Nephron progenitor cell (in vitro differentiated cells): Measurements from ENCODE around the gene ANO1.

Source experiments
- DNase-seq: peaks from one replicate; pipeline ENCODE4 v3.0.0; 2021
- H3K27ac Mint-ChIP-seq: 2 replicates; pipeline ENCODE4 v1.8.0; 2021; ENCODE audit warnings: mild to moderate bottlenecking, moderate library complexity, mixed read lengths
- H3K27me3 Mint-ChIP-seq: 2 replicates; pipeline ENCODE4 v1.8.0; 2021; ENCODE audit warnings: mild to moderate bottlenecking, low read depth, mixed read lengths; ENCODE audit not compliant: poor library complexity
- H3K36me3 Mint-ChIP-seq: 2 replicates; pipeline ENCODE4 v1.8.0; 2021; ENCODE audit warnings: low read depth, mixed read lengths
- H3K4me1 Mint-ChIP-seq: 2 replicates; pipeline ENCODE4 v1.8.0; 2021; ENCODE audit warnings: mixed read lengths
- H3K4me3 Mint-ChIP-seq: 2 replicates; pipeline ENCODE4 v1.8.0; 2021; ENCODE audit warnings: mild to moderate bottlenecking, moderate library complexity, mixed read lengths
- H3K9me3 Mint-ChIP-seq: 2 replicates; pipeline ENCODE4 v1.8.0; 2021; ENCODE audit warnings: mild to moderate bottlenecking, moderate library complexity, mixed read lengths
- TF ChIP-seq, protein P1 (sequence below): fragments of 200-600 bp; sonication (generic); IDR thresholded peaks from 2 replicates; pipeline ENCODE4 v1.5.0; 2021; ENCODE audit warnings: antibody characterized with exemption

ANO1 gene

DNA sequence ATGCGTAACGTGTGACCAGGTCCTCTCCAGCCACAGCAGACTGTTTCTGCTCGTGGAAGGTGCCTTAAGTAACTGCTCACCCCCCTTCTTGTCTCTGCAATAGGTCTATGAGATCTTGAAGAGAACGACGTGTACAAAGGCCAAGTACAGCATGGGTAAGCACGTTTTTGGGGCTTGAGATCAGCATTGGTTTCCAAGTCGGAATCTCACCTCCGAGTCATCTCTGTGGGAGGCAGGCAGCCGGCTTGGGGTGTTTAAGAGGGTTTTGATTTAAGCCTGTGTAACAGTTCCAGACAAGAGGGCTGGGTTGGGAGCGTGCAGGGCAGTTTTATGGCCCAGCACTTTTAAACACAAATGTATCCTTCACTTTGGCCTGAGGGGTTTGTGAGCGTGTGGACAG, 30.1 kb downstream of the ANO1 start:
- H3K36me3 Mint-ChIP-seq = no peaks in the 10 kb centered on the region
- peak overlapping the region; percentile 36 for H3K27ac Mint-ChIP-seq
- DNase-seq = no peak
- H3K4me1 Mint-ChIP-seq = peaks cover 86% of the 10 kb centered on the region
- no peaks in the 10 kb centered on the region for H3K9me3 Mint-ChIP-seq
- peak overlapping the region; percentile 34 for H3K4me3 Mint-ChIP-seq
- TF ChIP-seq, protein P1, sequence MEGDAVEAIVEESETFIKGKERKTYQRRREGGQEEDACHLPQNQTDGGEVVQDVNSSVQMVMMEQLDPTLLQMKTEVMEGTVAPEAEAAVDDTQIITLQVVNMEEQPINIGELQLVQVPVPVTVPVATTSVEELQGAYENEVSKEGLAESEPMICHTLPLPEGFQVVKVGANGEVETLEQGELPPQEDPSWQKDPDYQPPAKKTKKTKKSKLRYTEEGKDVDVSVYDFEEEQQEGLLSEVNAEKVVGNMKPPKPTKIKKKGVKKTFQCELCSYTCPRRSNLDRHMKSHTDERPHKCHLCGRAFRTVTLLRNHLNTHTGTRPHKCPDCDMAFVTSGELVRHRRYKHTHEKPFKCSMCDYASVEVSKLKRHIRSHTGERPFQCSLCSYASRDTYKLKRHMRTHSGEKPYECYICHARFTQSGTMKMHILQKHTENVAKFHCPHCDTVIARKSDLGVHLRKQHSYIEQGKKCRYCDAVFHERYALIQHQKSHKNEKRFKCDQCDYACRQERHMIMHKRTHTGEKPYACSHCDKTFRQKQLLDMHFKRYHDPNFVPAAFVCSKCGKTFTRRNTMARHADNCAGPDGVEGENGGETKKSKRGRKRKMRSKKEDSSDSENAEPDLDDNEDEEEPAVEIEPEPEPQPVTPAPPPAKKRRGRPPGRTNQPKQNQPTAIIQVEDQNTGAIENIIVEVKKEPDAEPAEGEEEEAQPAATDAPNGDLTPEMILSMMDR = no peak
- peaks cover 12% of the 10 kb centered on the region for H3K27me3 Mint-ChIP-seq

DNA sequence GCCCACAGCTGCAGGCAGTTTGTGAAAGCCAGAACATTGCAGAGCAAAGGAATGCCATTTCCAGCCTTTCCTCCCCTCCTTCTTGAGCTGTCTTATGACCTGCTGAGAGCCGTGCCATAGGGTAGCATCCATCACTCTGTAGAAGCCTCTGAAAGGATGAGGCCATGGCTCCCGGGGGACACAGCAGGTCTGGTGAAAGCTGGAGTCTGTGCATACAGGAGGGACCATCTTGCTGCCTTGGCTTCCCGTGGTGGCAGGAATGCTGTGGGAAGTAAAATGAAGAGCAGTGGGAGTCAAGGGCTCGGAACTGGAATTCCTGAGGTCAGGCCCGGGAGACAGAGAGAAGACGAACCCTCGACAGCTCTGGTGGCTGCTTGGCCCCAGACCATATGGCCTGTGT, 30.9 kb downstream of the ANO1 start:
- DNase-seq = peak; percentile 57
- Mint-ChIP-seq H3K9me3 (no peaks in the 10 kb centered on the region), H3K4me3 (no peak overlapping the region), H3K27me3 (peaks cover 10% of the 10 kb centered on the region), H3K27ac (peak overlapping the region; percentile 91), H3K4me1 (peaks cover 78% of the 10 kb centered on the region), H3K36me3 (no peaks in the 10 kb centered on the region)
- TF ChIP-seq, protein P1 = no peak

DNA sequence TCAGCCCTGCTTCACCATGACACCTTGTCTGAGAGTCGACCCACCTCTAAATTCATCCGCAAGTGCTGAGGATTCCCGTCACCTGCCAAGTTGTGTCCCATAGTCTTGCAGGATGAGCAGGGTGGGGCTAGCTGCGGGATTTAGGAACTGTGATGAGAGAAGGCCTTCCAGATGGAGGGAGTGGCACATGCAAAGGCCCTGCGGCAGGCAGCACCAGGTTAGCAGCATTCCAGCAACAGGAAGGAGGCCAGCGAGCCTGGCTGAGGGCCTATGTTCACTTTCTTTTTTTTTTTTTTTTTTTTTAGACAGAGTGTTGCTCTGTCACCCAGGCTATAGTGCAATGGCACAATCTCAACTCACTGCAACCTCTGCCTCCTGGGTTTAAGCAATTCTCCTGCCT, 31.8 kb downstream of the ANO1 start:
- Mint-ChIP-seq H3K27ac (no peak overlapping the region), H3K4me1 (peaks cover 69% of the 10 kb centered on the region), H3K36me3 (no peaks in the 10 kb centered on the region), H3K4me3 (no peak overlapping the region), H3K9me3 (no peaks in the 10 kb centered on the region), H3K27me3 (peaks cover 17% of the 10 kb centered on the region)
- TF ChIP-seq, protein P1 = no peak
- no peak for DNase-seq

DNA sequence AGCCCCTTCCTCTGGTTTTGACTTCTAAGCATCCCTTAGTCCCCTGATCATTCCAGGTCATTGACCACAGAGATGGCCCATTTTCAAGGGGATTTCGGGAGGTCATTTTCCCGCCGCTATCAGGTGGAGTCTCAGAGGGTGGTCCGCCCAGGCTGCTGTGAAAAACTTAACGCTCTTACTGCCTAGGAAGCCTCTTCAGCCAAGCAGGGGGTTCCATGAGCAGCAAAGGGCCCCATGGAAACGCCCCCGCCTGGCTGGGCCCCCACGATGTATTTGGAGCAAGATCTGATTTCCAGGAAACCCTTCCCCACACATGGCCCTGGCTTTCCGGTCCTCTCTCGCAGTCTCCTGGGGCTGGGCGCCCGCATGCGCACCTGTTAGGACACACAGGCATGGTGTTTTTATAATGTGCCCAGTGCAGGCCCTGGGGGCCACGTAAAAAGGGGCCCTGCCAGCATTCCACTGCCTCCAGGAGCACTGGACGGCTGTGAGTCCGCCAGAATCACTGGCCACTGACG, 32.5 kb downstream of the ANO1 start:
- H3K4me1 Mint-ChIP-seq = peaks cover 63% of the 10 kb centered on the region
- no peak for DNase-seq

DNA sequence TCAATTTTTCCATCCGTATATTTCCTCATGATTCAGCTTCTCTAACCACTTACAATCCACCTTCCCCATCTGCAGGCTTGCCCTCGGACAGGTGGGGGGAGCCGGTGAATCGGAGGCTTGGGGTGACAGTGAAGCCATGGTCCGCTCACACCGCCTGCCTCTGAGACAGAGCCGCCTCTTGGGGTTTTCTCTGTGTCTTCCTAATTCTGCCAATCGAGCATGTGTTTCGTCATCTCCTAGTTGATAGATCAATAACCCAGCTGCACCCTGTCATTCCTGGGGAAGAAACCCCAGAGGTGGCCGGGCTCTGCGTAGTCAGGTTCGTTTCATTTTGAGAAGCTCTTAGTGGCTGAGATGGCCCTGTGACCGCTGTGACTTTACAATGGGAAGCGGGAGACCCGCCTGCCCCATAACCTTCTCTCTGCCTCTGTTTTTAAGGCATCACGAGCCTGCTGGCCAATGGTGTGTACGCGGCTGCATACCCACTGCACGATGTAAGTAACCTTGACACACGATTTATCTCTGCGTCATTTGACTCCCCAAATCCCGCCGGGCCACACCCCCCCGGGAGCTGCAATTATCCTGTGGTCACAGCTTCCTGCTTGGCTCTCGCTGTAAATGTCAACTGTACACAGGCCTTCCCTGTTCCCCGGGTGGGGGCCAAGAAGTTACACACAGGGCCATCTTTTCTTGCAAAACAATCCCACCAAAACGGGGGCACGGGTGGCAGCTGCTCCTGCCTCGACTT, 33.3 kb downstream of the ANO1 start:
- H3K4me3 Mint-ChIP-seq = peak overlapping the region; percentile 66
- peak; percentile 80 for DNase-seq
- H3K36me3 Mint-ChIP-seq = no peaks in the 10 kb centered on the region
- H3K9me3 Mint-ChIP-seq = no peaks in the 10 kb centered on the region
- peak overlapping the region; percentile 81 for H3K27ac Mint-ChIP-seq
- peaks cover 55% of the 10 kb centered on the region for H3K4me1 Mint-ChIP-seq
- peaks cover 22% of the 10 kb centered on the region for H3K27me3 Mint-ChIP-seq
- TF ChIP-seq, protein P1 = no peak

More for the DNA sequence above, 32.5 kb downstream of the ANO1 start:
- H3K36me3 Mint-ChIP-seq = no peaks in the 10 kb centered on the region
- H3K27me3 Mint-ChIP-seq = peaks cover 20% of the 10 kb centered on the region
- H3K9me3 Mint-ChIP-seq = no peaks in the 10 kb centered on the region
- H3K4me3 Mint-ChIP-seq = no peak overlapping the region
- no peak overlapping the region for H3K27ac Mint-ChIP-seq
- TF ChIP-seq, protein P1 = no peak

DNA sequence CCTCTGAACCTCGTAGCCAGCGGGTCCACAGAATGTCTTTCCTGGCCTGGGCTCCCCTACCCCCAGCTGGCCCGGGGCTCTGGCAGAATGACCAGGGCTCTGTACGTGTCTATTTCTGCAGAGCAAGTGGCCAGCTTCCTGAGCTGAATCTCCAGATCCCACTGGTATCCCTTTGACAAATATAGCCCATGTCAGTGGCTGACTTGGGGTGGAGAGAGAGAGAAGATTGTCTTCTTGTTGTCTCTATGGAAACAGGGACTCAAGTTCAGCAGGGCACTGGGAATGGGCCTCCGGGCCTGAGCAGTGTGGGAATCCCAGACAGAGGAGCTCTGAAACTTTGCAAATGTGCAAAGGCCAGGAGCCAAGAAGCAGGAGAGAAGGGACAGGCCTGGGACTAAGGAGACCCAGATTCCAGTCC, 33.9 kb downstream of the ANO1 start:
- no peak for DNase-seq
- Mint-ChIP-seq H3K4me3 (peak overlapping the region; percentile 28), H3K4me1 (peaks cover 49% of the 10 kb centered on the region), H3K36me3 (no peaks in the 10 kb centered on the region), H3K27me3 (peaks cover 20% of the 10 kb centered on the region), H3K9me3 (no peaks in the 10 kb centered on the region), H3K27ac (peak overlapping the region; percentile 81)
- TF ChIP-seq, protein P1 = no peak
